Measurements from ENCODE around the gene MARCHF9.

Gene MARCHF9

DNA sequence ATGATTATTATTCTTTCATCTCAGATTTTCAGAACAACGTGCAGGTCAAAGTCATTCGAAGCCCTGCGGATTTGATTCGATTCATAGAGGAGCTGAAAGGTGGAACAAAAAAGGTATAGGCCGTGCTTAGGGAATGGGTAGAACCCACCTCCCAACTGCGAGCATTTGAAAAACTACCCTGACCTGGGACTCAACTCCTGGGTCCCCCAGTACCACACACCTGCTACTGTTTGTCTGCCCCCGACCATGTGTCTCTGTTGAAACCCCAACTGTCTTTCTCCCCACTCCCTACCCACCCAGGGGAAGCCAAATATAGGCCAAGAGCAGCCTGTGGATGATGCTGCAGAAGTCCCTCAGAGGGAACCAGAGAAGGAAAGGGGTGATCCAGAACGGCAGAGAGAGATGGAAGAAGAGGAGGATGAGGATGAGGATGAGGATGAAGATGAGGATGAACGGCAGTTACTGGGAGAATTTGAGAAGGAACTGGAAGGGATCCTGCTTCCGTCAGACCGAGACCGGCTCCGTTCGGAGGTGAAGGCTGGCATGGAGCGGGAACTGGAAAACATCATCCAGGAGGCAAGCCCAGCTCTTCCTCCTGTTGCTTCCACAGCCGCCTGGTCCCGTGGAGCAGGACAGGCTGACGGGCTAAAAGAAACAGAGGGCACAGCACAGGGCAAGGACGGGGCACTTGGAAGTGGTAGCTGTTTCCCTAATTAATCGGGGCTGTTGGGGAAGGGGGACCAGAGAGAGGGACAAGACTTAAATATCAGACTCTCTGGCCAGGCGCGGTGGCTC, 36.9 kb upstream of the MARCHF9 start:
- TF ChIP-seq CEBPB (IDR thresholded peaks at IDR 0.05) (no peak), FOXM1 (IDR thresholded peaks at IDR 0.05; ENCODE audit: borderline replicate concordance, low read depth) (no peak), ZBTB7A (IDR thresholded peaks at IDR 0.05; ENCODE audit: low read depth) (no peak), EGR1 (IDR thresholded peaks at IDR 0.05) (no peak), YY1 (IDR thresholded peaks at IDR 0.05; ENCODE audit: low read depth) (no peak), CREB1 (IDR thresholded peaks at IDR 0.05; ENCODE audit: low read depth) (no peak), RAD21 (IDR thresholded peaks at IDR 0.05; ENCODE audit: low read depth) (no peak)
- TF ChIP-seq, protein P1, sequence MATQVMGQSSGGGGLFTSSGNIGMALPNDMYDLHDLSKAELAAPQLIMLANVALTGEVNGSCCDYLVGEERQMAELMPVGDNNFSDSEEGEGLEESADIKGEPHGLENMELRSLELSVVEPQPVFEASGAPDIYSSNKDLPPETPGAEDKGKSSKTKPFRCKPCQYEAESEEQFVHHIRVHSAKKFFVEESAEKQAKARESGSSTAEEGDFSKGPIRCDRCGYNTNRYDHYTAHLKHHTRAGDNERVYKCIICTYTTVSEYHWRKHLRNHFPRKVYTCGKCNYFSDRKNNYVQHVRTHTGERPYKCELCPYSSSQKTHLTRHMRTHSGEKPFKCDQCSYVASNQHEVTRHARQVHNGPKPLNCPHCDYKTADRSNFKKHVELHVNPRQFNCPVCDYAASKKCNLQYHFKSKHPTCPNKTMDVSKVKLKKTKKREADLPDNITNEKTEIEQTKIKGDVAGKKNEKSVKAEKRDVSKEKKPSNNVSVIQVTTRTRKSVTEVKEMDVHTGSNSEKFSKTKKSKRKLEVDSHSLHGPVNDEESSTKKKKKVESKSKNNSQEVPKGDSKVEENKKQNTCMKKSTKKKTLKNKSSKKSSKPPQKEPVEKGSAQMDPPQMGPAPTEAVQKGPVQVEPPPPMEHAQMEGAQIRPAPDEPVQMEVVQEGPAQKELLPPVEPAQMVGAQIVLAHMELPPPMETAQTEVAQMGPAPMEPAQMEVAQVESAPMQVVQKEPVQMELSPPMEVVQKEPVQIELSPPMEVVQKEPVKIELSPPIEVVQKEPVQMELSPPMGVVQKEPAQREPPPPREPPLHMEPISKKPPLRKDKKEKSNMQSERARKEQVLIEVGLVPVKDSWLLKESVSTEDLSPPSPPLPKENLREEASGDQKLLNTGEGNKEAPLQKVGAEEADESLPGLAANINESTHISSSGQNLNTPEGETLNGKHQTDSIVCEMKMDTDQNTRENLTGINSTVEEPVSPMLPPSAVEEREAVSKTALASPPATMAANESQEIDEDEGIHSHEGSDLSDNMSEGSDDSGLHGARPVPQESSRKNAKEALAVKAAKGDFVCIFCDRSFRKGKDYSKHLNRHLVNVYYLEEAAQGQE (IDR thresholded peaks at IDR 0.05; ENCODE audit: low read depth): no peak

DNA sequence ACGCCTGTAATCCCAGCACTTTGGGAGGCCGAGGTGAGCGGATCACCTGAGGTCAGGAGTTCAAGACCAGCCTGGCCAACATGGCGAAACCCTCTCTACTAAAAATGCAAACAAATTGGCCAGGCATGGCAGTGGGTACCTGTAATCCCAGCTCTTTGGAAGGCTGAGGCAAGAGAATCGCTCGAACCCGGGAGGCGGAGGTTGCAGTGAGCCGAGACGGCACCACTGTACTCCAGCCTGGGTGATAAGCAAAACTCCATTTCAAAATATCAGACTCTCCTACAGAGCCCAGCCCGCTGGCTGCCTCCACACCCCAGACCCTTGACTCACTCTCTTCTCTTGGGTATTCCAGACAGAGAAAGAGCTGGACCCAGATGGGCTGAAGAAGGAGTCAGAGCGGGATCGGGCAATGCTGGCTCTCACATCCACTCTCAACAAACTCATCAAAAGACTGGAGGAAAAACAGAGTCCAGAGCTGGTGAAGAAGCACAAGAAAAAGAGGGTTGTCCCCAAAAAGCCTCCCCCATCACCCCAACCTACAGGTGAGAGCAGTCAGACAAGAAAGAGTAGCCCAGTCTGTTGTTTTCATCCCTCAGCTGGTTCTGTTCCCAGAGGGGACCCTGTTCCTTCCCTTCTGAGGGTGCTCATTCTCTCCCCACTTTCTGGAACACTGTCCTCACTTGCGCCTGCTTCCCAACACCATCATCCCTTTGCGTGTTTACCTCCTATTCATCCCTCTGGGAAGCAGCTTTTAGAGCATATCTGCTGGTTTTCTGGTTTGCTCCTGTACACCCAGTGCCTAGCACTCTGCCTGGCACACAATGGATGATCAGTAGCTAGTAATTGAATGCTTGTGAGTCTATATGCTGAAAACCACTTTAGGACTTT, 36.0 kb upstream of the MARCHF9 start:
- TF ChIP-seq TCF12 (IDR thresholded peaks at IDR 0.05; ENCODE audit: low read depth): no peak
- TF ChIP-seq, protein P1 (IDR thresholded peaks at IDR 0.05; ENCODE audit: low read depth): no peak
- TF ChIP-seq, protein P2, sequence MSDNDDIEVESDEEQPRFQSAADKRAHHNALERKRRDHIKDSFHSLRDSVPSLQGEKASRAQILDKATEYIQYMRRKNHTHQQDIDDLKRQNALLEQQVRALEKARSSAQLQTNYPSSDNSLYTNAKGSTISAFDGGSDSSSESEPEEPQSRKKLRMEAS (IDR thresholded peaks at IDR 0.05): no peak

DNA sequence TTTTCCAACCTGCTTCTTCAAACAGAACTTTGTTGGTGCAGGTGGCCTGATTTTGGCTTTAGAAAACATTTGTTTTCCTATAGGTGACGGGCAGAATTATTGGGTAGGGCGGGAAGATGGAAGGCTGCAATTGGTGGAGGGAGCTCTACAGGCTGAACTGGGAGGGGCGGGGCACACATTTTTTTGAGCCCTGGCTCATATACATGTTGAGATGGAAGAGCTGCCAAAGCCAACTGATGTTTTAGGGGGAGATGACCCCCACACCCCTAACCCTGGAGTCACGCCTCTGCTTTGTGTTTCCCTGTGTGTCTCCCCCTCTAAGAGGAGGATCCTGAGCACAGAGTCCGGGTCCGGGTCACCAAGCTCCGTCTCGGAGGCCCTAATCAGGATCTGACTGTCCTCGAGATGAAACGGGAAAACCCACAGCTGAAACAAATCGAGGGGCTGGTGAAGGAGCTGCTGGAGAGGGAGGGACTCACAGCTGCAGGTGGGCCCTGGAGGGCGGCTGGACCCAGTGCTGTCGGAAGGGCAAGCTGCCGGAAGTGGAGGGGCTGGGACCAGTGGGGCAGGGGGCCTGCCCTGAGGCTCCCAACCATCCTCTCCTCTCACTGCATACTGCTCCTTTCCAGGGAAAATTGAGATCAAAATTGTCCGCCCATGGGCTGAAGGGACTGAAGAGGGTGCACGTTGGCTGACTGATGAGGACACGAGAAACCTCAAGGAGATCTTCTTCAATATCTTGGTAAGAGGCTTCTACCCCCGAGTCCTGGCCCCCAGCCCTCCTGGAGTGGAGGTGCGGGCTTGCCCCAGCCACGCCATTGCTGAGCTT, 34.9 kb upstream of the MARCHF9 start:
- TF ChIP-seq EP300 (IDR thresholded peaks at IDR 0.05; ENCODE audit: borderline replicate concordance) (no peak), TEAD4 (IDR thresholded peaks at IDR 0.05) (no peak), FOXM1 (IDR thresholded peaks at IDR 0.05; ENCODE audit: borderline replicate concordance, low read depth) (no peak), RAD21 (IDR thresholded peaks at IDR 0.05; ENCODE audit: low read depth) (no peak), TAF1 (IDR thresholded peaks at IDR 0.05; ENCODE audit: low read depth) (no peak), EGR1 (IDR thresholded peaks at IDR 0.05) (no peak), CREB1 (IDR thresholded peaks at IDR 0.05; ENCODE audit: low read depth) (no peak)
- TF ChIP-seq, protein P3, sequence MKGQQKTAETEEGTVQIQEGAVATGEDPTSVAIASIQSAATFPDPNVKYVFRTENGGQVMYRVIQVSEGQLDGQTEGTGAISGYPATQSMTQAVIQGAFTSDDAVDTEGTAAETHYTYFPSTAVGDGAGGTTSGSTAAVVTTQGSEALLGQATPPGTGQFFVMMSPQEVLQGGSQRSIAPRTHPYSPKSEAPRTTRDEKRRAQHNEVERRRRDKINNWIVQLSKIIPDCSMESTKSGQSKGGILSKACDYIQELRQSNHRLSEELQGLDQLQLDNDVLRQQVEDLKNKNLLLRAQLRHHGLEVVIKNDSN (IDR thresholded peaks at IDR 0.05): no peak
- TF ChIP-seq, protein P2 (IDR thresholded peaks at IDR 0.05): no peak
- TF ChIP-seq, protein P1 (IDR thresholded peaks at IDR 0.05; ENCODE audit: low read depth): no peak
